Stimulated activated CD4-positive, alpha-beta T cell treated with anti-CD3 and anti-CD28 coated beads, Interleukin-2, amount 100 ng/mL, for 4 hours (primary cell): ENCODE measurements around the gene EMILIN3.

Experiments used
- DNase-seq: peaks from one replicate; pipeline ENCODE4 v3.0.0-alpha.2; 2020; ENCODE audit warnings: low read depth

EMILIN3 gene

DNA sequence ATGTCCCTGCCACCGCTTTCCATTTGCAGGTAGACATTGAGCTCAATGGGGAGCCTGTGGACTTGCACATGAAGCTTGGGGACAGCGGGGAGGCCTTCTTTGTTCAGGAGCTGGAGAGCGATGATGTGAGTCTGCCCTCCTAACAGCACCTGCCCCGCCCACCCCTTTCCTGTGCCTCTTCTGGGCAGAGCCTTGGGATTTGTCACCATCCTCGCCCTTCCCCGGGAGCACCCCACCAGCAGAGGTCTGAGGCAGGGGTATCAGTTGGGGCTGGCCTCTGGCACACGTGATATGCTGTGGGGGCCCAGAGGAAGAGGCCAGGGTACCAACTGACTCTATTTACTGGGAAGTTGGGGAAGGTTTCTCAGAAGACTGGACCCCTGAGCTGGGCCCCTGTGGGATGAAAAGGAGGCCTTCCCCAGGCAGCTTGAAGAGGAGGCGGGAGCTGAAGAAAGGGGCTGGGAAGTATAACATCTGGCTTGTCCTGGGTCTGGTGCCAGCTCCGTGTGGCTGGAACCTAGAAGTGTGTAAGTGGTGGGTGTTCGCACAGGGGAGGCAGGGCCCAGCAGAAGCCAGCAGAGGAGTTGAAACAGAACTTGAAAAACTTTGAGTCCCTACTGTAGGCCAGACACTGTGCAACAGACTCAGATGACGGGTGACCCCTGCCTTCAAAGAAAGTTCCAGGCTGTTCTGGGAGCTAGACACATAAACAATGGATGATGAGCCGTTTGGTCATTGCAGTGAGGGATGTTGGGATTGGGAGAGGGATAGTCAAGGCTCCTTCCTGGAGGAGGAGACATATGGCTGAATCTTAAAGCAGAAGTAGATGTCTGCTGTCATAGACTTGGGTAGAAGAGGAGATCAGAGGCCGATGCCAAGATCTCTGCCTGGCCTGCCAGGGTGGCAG, 18.8 kb downstream of the EMILIN3 start:
- no peak for DNase-seq

DNA sequence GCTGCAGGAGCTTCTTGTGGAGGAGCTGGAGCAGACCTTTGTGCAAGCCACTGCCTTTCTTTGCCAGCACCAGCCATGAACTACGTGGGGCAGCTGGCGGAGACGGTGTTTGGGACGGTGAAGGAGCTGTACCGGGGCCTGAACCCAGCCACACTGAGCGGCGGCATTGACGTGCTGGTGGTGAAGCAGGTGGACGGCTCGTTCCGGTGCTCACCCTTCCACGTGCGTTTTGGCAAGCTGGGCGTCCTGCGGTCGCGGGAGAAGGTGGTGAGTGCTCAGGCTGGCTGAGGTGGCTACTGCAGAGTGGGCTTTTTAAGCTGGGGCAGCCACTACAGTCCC, 20.9 kb downstream of the EMILIN3 start:
- no peak for DNase-seq

DNA sequence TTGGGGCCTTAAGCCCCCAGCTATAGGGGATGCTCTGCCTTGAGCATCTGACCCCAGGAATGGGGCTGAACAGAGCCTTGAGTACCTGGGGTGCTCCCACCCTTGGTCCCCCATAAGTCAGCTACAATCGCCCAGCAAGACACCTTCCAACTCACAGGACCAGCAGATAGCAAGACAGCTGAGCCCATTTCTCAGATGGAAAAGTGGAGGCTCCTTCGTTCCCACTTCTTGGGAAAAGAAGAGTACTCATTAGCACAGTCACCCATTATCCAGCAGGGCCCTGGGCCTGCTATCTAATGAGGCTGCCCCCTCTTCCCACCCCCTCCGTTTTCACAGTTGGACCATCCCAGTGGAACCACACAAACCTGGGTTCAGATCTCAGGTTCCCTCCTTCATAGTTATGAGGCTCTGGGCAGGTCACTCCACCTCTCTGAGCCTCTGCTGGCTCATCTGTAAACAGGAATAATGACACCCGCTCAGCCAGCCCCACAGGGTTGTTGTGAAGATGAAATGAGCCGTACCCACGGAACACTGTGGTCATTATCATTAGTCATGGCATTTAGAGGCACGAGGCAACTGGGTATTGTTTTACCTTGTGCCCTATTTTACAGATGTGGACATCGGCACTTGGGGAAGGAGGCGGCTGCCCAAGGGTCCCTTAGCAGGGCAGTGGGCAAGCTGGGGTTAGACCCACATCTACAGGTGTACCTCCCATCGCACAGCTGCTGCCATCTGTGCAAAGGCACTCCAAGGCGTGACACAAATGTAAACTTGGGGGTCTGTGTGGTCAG, 21.5 kb downstream of the EMILIN3 start:
- DNase-seq: no peak

DNA sequence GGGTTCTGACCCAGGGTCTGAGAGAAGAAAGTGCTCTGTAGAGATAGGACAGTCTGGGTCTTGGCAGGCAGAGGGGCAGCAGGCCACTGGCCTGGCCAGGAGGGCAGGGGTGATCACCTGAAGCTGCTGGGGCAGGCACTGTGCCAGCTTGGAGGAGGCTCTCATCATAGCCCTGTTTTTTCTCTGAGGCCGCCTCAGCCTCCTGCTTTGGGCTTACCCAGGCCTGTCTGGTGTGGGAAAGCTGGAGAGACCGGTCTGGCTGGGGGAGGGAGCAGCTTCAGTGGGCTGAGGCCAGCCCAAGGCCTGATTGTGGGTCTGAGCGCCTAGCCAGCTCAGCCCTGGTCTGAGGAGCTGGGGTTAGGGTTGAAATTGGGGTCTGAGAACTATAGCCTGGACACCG, 22.1 kb downstream of the EMILIN3 start:
- no peak for DNase-seq

DNA sequence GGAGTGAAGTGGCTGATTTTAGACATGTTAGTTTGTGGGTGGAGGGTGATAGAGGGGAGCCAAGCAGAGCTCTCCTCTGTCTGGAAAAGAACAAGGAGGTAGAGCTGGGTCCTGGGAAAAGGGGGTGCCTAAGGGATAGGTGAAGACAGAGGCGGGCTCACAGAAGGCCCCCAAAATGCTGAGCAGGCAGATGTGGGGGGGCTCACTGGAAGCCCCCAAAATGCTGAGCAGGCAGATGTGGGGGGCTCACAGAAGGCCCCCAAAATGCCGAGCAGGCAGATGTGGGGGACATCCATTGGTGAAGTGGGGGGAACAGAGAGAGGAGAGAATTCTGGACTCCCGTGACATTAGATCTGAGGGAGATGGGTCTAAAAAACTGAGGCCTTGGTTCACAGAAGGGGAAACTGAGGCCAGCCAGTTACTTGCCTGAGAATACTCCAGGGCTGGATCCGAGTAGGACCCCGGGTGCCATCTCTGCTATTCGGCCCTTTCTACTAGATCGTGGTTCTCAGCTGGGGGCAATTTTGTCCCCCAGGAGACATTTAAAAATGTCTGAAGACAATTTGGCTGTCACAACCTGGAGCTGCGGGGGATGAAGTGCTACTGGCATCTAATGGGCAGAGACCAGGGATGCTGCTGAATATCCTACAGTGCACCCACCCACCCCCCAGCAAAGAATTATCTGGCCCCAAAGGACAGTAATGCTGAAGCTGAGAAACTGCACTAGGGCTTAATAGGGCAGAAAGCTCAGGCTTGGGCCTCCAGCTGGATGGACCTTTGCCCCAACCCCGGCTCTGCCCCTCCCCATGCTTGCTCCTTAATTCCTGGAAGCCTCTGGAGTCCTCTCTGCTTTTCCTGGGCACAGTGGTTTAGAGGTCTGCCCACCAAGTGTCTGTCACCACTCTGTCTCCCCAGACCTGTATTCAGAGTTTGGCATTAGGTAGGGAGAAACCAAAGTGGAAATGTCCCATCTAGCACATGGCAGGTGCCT, 23.8 kb downstream of the EMILIN3 start:
- DNase-seq: no peak

DNA sequence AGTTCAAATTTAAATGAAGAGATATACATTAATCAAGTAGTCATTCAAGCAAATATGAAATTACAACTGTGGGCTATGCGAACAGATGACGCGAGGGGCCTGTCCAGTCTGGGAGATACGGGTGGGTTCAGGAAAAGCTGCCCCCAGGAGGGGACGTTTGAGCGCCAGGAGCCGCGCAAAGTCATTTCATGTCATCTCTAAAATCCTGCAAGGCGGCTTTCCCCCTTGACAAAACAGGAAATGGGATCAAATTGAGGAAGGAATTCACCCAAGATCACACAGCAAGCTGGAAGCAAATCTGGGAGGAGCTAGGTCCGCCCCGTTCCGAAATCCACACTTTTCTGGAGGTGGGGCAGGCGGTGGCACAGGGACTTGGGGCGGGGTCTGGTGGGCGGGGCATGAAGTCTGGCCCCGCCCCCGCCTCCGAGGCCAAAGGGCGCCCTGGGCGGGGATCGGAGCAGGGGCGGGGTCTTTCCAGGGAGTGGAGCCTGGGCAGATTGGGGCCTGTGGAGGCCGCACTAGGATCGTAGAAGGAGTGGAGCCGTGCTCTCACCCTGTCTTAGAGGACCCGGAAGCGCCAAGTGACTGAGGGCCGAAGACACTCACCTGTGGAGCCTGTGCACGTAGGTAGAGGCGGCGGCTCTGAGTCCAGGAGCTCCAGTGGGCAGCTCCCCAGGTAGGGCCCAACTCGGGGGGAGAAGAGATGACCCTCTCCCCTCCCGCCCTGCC, 26.1 kb downstream of the EMILIN3 start, which contains the start of gene LPIN3:
Gene LPIN3, plus strand, starts transcription at position 495 of the 729 bp plus-strand sequence. CDS start 4,983 bp downstream, outside the sequence.
- DNase-seq: no peak

DNA sequence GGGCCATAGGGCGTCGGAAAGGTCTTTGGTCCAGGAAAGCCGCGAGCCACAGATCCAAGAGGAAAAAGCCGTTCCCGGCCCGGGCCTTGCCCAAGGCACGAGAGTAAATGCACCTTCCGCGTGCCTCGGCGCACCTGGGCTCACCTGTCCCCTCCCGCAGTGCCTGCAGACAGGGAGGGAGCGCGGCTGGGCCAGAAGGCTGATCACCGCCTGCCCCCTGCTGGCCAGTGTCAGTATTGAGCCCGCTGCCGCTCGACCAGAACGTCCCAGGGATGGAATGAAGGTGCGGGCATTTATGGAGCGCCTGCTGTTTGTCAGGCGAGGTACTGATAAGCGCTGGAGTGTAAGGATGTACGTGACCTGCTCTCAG, 26.7 kb downstream of the EMILIN3 start:
- DNase-seq: peak; percentile 75

DNA sequence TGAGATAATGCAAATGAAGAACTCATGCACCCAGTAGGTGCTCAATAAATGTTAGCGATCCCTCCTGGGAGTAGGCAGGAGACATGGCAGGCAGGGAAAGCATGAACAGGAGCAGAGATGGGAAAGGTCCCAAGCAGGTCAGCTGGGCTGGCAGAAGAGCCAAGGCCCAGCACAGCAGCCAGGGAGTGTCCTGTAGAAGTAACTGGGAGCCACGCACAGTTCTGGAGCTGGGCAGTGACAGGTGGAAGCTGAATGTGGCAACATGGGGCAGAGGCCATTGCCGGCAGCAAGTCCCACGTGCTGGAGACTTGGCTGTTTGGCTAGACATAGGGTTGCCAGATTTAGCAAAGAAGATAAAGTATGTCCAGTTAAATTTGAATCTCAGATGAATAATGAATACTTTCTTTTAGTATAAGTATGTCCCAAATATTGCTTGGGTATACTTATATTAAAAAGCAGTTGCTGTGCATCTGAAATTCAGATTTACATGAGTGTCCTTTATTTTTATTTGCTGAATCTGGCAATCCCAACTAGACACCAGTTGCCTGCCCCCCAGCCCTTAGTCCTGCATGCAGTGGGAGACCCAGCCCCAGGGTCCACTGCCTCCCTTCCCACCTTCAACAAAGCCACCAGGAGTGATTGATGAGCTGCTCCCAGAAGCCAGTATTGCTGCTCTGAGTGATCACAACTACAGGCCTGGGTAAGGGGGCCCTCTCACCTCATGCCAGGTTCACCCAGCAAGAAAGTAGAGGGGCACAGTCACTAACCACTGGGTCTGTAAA, 29.7 kb downstream of the EMILIN3 start:
- no peak for DNase-seq

DNA sequence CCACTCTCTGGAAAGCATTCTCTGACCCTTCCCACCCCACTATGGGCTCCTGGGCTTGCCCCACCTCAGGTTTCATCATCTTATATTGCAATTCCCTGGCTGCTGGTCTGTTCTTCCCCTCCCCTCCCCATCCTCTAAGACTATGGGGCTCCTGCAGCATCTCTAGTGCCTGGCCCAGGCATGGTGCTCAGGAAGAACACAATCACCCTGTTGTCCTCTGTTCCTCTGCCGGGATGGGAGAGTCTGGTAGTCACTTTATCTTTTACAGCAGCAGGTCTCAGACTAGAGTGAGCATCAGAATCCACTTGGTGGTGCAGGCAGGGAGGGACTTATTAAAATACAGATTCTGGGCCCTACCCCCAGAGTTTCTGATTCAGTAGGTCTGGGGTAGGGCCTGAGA, 31.0 kb downstream of the EMILIN3 start:
- no peak for DNase-seq

DNA sequence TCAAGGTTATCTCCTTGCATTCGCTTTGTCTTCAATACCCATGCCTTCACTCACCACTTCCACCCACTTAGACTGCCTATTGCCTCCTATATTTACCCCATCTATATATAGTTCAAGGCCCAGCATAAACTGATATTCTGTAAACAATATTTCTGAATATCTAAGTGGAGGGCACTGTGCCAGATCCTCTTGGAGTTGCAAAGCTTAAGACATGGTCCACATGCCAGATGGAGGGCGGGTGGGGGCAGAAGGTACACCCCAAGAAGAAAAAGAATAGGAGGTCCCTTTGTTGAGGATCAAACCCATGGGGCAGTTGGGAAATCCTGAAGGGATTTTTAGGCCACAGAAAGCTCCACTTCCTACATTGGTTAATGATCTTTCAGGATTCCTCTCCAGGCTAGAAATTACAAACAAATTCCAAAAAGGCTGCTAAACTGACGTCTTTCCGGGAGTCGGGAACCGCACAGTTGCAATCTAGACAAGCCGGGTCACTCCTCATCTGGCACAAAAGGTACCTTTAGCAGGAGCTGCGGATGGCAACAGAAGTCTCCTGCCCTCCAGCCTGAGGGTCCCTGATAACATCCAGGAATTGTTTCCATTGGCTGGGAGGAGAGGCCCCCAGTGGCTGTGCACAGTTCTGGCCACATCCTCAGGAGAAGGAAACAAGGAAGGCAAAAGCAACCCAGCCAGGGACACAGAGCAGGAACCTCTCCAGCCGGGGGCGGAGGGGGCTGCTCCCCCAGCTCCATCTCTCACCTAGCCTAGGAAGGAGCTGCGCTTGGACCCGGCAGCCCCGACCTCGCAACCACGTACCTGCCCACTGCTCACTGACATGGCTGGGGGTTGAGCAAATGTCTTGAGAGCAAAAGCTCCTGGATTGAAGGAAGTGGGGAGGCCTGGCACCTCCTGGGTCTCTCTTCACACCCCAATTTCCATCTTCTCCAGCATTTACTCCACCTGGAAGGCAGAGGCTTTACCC, 31.9 kb downstream of the EMILIN3 start:
- no peak for DNase-seq

DNA sequence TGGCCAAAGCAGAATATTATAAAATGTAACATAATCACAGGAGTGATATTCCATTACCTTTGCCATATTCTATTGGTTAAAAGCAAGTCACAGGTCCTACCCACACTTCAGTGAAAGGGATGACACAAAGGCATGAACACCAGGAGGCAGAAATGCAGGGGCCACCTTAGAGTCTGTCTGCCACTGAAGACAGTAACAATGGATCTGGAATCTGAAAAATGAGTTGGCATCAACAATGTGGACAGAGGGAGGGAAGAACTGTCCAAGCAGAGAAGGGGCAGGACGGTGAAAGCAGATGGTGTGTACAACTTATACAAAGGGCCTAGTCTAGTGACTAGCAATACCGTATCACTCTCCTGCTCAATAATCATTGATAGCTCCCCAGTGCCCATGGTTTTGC, 32.6 kb downstream of the EMILIN3 start:
- no peak for DNase-seq

DNA sequence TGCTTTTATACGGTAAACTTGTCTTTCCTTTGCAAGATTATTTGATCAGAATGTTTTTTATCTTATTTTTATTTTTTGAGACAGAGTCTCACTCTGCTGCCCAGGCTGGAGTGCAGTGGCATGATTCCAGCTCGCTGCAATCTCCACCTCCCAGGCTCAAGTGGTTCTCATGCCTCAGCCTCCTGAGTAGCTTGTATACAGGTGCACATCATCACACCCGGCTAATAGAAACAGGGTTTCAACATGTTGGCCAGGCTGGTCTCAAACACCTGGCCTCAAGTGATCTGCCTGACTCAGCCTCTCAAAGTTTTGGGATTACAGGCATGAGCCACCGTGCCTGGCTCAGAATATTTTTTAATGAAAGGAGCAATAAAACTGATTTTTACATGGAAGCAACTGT, 34.9 kb downstream of the EMILIN3 start:
- DNase-seq: no peak

DNA sequence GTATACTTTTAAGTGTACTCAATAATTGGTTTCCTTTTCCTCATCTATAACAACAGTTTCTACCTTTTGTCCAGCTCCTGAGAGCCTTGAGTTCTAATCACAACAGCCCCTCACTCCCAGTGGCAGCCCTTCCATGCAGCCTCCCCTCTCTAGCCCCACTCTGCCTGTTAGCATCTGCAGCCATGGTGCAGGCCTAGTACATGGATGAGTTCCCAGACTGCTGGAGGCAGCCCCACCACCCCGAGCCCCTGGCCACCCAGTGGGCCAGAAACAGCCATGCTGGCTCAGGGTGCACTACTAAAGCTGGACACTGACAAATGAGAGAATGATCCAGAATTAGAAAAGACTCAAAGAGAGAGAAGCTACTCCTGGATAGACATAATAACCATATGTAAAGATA, 35.7 kb downstream of the EMILIN3 start:
- no peak for DNase-seq

DNA sequence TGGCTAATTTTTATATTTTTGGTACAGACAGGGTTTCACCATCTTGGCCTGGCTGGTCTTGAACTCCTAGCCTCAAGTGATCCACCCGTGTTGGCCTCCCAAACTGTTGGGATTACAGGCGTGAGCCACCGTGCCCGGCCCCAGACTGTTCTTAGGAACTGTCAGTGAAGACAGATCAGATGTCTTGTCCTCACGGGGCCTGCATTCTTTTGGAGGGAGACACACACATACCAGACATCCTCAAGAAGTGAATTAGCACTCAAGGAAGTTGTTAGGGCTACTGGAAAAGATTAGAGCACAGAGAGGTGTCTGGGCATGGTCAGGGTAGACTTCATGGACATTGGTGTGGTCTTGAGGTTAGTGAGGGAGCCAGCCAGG, 36.3 kb downstream of the EMILIN3 start:
- no peak for DNase-seq

DNA sequence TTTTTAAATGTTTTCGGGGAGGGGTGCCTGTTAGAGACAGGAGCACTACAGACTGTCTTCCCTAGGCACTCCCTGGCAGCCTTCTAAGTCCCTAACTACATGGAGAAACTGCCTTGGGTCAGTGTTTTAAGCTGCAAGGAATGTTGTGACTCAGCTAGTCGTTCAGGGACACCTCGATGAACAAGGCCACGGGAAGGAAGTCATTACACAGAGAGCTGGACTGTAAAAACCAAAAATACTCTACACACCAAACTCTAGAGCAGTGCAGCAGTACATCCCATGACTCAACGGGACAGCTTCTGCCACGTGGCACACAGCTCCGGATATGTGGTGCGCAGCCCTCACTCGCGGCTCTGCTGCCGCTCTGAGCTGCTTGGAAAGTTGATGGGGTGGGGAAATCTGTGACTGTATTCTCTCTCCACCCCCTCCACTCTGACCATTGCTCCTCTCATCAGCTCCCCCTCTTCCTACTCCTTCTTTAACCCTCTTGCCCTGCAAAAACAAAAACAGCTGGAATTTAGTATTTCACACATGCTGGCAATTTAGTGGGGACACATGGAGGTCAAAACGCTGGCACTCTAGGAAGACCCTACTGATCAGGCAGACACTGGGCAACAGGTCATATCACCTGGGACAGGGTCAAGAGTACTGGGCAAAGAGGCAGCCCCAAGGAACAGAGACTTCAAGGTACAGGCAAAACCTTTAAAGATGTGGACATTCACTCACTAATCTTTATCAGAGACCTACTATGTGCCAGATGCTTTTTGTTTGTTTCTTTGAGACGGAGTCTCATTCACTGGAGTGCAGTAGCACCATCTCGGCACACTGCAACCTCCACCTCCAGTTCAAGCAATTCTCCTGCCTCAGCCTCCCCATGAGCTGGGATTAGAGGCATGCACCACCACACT, 36.9 kb downstream of the EMILIN3 start:
- DNase-seq: peak; percentile 67

DNA sequence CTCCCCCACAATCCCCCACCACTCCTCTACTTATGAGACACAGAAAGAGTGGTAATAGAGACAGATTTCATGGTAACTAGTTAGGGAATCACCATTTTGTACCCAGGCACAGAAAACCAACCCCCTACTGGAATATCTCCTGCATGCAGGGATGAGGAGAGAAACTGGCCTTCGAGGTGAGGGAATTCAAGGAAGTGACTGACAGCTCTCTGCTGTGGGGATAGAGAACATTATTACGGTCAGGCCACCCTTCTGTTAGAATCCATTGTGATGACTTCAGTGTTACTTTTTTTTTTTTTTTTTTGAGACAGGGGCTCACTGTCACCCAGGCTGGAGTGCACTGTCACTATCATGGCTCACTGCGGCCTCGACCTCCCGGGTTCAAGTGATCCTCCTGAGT, 39.4 kb downstream of the EMILIN3 start:
- no peak for DNase-seq

DNA sequence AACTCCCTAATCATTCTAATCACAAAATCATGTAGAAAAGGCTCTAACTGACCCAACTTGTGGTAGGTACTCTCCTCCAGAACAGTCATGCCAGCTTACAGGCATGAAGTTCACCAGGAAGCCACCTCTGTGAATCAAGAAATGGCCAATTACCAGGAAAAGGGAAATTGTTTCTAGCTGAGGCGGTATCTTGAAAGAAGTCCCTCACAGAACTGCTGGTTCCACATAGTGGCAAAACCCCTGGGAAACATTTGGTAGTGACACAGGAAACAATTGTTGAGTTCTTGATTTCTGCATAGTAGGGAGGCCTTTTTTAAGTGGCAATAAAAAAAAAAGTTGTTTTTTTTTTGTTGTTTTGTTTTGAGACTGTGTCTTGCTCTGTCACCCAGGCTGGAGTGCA, 45.6 kb downstream of the EMILIN3 start:
- DNase-seq: no peak

DNA sequence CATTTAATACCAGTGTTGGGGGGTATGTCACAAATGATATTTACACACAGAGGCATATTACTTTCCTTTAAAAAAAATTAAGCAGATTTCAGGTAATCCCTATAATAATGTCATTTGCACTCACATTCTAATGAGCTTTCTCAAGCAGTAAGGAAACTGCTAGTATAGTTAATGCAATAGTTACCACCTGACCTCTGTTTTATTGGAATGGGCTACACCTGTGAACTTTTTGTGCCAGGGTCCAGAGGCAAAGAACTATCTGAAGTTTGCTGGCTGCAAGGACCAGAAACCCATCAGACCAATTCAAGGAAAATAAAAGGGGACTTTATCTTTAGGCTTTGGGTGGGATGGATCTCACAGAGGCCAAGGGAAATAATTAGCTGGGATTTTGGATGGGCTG, 46.2 kb downstream of the EMILIN3 start:
- no peak for DNase-seq
